Measurements from ENCODE around the gene TUBA4A. TPM values are rescaled to one million over a fixed set of nuclear protein-coding genes. Genes with fewer than 3 reads are reported as not detected.
A peak's percentile ranks its signal among the peaks of the same experiment; 100 is the strongest.

The TUBA4A gene
- total and polyA plus RNA-seq, 2 of the 8 experiments (the other 6 are each of a cell fraction or from before 2014, with no cell fraction given), result 67.3 to 172 TPM

GRCh38 chr2:219252900-219253752, 592 bp downstream of the TUBA4A start, which contains the start of gene TUBA4B:
Gene TUBA4B, plus strand, starts transcription at chr2:219253243. Its CDS starts 165 bp downstream, at chr2:219253408.
- H4K8ac ChIP-seq (ENCODE audit: extremely low read depth, insufficient read depth, low read length), result peak within 1 kb of the TSS; percentile 88
- peaks cover 17% of the 10 kb centered on the region for H3K23me2 ChIP-seq (ENCODE audit: low read depth, low read length)
- no peak within 1 kb of the TSS for H2BK20ac ChIP-seq (ENCODE audit: low read length)
- peak within 1 kb of the TSS; percentile 14; the same call in 1 of the 2 replicates for H2AFZ ChIP-seq (ENCODE audit: low read length)
- H3K36me3 ChIP-seq (ENCODE audit: control insufficient read depth in 2 of 4, insufficient read depth in 4 of 4, low read length in 3 of 4), result peaks cover 0 to 9% (median 4%) of the 10 kb centered on the region in 4 experiments; a peak in 4 of 8 replicates
- H2AK5ac ChIP-seq (ENCODE audit: low read depth, low read length), result no peak within 1 kb of the TSS; the same call in 1 of the 2 replicates
- H3K18ac ChIP-seq (ENCODE audit: extremely low read depth, low read length), result peak within 1 kb of the TSS; percentile 95
- FAIRE-seq, result no peak
- H3K23ac ChIP-seq (ENCODE audit: insufficient read length), result no peak within 1 kb of the TSS
- peak within 1 kb of the TSS; percentile 85 to 92 for H3K4me2 ChIP-seq (ENCODE audit: insufficient read depth in 1 of 2, low read depth in 2 of 2, low read length in 2 of 2)
- peaks cover 16 to 43% (median 35%) of the 10 kb centered on the region in 4 experiments for H3K27me3 ChIP-seq (replicated peaks in 1 of 4; ENCODE audit: control insufficient read depth in 3 of 4, extremely low read depth in 1 of 4, insufficient read depth in 3 of 4, low read length in 3 of 4)
- H3K4me1 ChIP-seq (replicated peaks in 1 of 4; ENCODE audit: control insufficient read depth in 3 of 4, insufficient read depth in 4 of 4, low read length in 3 of 4), result peaks cover 5 to 14% (median 9%) of the 10 kb centered on the region in 4 experiments
- H3K79me1 ChIP-seq (ENCODE audit: low read depth, low read length), result peaks cover 2% of the 10 kb centered on the region; the same call in 1 of the 2 replicates
- peak within 1 kb of the TSS; percentile 44; the same call in 1 of the 2 replicates for H2BK5ac ChIP-seq (ENCODE audit: low read depth, low read length)
- H3K27ac ChIP-seq (ENCODE audit: low read depth, low read length), result no peak within 1 kb of the TSS
- peak within 1 kb of the TSS in 3 of 4 experiments; percentile 17 to 52 (median 20); a peak in 4 of 7 replicates for H3K9ac ChIP-seq (replicated peaks in 1 of 4; ENCODE audit: extremely low read depth in 1 of 4, low read depth in 3 of 4, low read length in 3 of 4)
- H2BK120ac ChIP-seq (replicated peaks; ENCODE audit: low read depth, low read length), result no peak within 1 kb of the TSS
- peak within 1 kb of the TSS; percentile 71 for H3K4ac ChIP-seq (replicated peaks; ENCODE audit: insufficient read length, low read depth, low read length)
- H4K20me1 ChIP-seq (replicated peaks in 1 of 2; ENCODE audit: control insufficient read depth in 1 of 2, insufficient read depth in 2 of 2, low read length in 2 of 2), result peaks cover 0 to 2% of the 10 kb centered on the region in 2 experiments
- H4K5ac ChIP-seq (ENCODE audit: insufficient read length, low read depth, low read length), result no peak within 1 kb of the TSS
- H3K79me2 ChIP-seq (ENCODE audit: control insufficient read depth in 1 of 2, insufficient read depth in 2 of 2, low read length in 2 of 2), result no peaks in the 10 kb centered on the region
- H3K9me3 ChIP-seq (ENCODE audit: insufficient read depth in 2 of 2, low read depth in 1 of 2, low read length in 1 of 2), result no peaks in the 10 kb centered on the region
- peak within 1 kb of the TSS; percentile 95 for H2BK15ac ChIP-seq (ENCODE audit: low read length)
- H3K56ac ChIP-seq (replicated peaks; ENCODE audit: insufficient read length, low read depth, low read length), result no peak within 1 kb of the TSS
- H2BK12ac ChIP-seq (ENCODE audit: low read depth, low read length), result peak within 1 kb of the TSS; percentile 80; the same call in 1 of the 2 replicates
- 2% methylated on average over 44 of the region's 49 CpGs; no CpG with 5 or more reads in 1 of the 2 experiments for WGBS, 2 experiments (ENCODE audit: extremely low coverage in 1 of 2, insufficient coverage in 1 of 2, insufficient read length in 1 of 2, insufficient replicate concordance in 2 of 2, low coverage in 1 of 2, low lambda C conversion rate in 2 of 2, missing lambda C conversion rate in 1 of 2)
- peak in 1 of 2 experiments; percentile 85 for DNase-seq (ENCODE audit: low read depth in 1 of 2, low spot score in 2 of 2)
- H4K91ac ChIP-seq (replicated peaks; ENCODE audit: insufficient read length, low read length), result no peak within 1 kb of the TSS
- ChIA-PET CTCF (ENCODE audit: partially characterized antibody) (interaction anchor here (0.6 to 6.6 kb wide), 13 partner anchors 8 to 116 kb away, joined by 3 to 118 read pairs (median 3); partner anchors contain the start of genes DNAJB2, GLB1L, STK16 and ZFAND2B), POLR2A (ENCODE audit: partially characterized antibody) (interaction anchor here (0.6 to 14.9 kb wide), 20 partner anchors 8 to 131 kb away, joined by 3 to 190 read pairs (median 6); partner anchors contain the start of genes ABCB6, ANKZF1, ATG9A and CNPPD1)
- H3K14ac ChIP-seq (ENCODE audit: insufficient read length), result no peak within 1 kb of the TSS
- H3K4me3 ChIP-seq (ENCODE audit: extremely low read depth in 1 of 4, insufficient read depth in 2 of 4, low read depth in 3 of 4, low read length in 4 of 4), result peak within 1 kb of the TSS; percentile 46 to 64 (median 57)
- TF ChIP-seq EP300 (IDR thresholded peaks at IDR 0.05; ENCODE audit: borderline replicate concordance in 1 of 2, low read depth in 2 of 2, low read length in 2 of 2) (peak in 1 of 2 experiments; percentile 48; a peak in 1 of 3 replicates), EZH2 (IDR thresholded peaks at IDR 0.05; ENCODE audit: low read depth, low read length, severe bottlenecking) (no peak), TAF1 (IDR thresholded peaks at IDR 0.05; ENCODE audit: low read depth, low read length) (peak; percentile 44; the same call in 1 of the 2 replicates), PHF8 (conservative IDR thresholded peaks at IDR 0.05; ENCODE audit: low read depth, low read length) (peak; percentile 7; the same call in 1 of the 2 replicates), KDM1A (IDR thresholded peaks at IDR 0.05; ENCODE audit: borderline replicate concordance, low read length) (peak; percentile 57; the same call in 1 of the 2 replicates), SP1 (IDR thresholded peaks at IDR 0.05; ENCODE audit: low read depth, low read length) (0 out of 2 replicates have a peak, but pooled peaks have one; percentile 9), CREB1 (IDR thresholded peaks at IDR 0.05) (peak; percentile 42; the same call in 1 of the 2 replicates), KDM4A (IDR thresholded peaks at IDR 0.05; ENCODE audit: low read depth, low read length, severe bottlenecking) (peak; percentile 6), E2F6 (IDR thresholded peaks at IDR 0.05) (peak; percentile 95)

All from H1 (cell line).